GM18505 (cell line): ENCODE results near the gene CENPH.
"Not testable (repeated sequence)": the region's sequence is repeated elsewhere in the genome, so short reads cannot be mapped to it uniquely, and the experiment has no call there.

Experiments
- ATAC-seq: cut with Tn5 transposase; IDR thresholded peaks from one replicate; pipeline ENCODE4 v1.9.1; 2021; ENCODE audit not compliant: unreplicated experiment
- POLR2A ChIP-seq: IDR thresholded peaks from 4 replicates; pipeline ENCODE4 v1.6.1; 2011; ENCODE audit warnings: borderline replicate concordance; ENCODE audit not compliant: insufficient read depth, insufficient read length; ENCODE audit errors: extremely low read depth

The CENPH gene

DNA sequence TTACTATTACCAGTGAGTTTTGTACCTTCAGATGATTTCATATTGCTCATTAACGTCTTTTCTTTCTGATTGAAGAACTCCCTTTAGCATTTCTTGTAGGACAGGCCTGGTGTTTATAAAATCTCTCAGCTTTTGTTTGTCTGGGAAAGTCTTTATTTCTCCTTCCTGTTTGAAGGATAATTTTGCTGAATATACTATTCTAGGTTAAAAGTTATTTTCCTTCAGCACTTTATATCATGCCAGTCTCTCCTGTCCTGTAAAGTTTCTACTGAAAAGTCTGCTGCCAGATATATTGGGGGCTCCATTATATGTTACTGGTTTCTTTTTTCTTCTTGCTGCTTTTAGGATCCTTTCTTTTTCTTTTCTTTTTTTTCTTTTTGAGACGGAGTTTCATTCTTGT, 58.6 kb downstream of the CENPH start:
- TF ChIP-seq POLR2A: no peak
- no peak for ATAC-seq

DNA sequence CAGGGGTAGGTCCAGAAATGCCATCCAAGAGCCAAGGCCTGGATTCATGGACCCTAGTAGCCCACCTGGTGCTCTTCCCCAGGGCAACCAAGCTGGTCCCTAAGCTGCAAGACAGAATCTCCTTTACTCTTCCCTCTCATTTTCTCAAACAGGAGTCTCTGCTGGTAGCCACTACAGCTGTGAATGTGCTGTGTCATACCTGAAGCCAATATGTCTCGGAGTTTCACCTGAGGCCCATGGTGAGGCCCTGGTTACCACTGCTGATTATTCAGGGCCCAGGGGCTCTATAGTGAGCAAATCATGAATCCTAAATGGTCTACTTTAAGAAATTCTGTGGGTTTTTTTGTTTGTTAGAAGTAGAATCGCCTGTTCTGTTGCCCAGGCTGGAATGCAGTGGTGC, 61.2 kb downstream of the CENPH start:
- ATAC-seq: no peak
- TF ChIP-seq POLR2A: no peak

DNA sequence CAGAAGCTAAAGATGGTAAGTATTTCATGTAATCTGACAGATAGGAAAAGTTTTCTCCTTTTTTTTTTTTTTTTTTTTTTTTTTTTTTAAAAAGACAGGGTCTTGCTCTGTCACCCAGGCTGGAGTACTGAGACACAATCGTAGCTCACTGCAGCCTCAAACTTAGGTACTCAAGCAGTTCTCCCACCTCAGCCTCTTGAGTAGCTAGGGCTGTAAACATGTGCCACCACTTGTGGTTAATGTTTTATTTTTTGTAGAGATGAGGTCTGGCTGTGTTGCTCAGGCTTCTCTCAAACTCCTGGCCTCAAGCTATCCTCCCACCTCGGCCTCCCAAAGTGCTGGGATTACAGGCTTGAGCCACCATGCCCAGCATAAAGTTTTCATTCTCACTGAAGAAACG, 63.1 kb downstream of the CENPH start:
- TF ChIP-seq POLR2A: no peak
- no peak for ATAC-seq

DNA sequence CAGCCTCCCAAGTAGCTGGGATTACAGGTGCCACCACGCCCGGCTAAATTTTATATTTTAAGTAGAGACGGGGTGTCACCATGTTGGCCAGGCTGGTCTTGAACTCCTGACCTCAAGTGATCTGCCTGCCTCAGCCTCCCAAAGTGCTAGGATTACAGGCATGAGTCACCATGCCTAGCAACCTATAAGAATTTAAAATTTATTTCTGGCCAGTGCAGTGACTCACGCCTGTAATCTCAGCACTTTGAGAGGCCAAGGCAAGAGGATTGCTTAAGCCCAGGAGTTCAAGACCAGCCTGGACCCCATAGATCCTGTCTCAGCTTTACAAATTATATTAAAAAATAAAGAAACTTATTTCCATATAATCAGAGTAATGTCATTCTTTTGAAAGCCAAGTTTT, 66.6 kb downstream of the CENPH start:
- ATAC-seq: not testable (repeated sequence)

DNA sequence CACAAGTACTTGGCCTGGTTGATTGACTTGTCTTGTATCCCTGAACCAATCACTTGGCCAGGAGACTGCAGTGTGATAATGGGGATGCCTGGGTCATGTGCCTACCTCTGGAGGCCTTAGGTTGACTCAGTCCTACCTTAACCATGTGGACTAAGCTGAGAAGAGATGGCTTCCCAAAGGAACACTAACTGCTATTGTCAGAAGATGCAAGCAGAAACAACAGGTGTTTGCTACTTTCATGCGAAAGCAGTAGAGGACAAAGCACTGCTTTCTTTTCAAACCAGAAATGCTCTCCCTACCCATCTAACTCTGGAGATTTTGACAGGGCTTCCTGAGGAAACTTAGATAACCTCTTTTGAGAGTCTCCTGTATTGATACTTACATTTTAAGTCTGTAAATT, 68.2 kb downstream of the CENPH start:
- no peak for TF ChIP-seq POLR2A
- no peak for ATAC-seq
